Amygdala (tissue), 56 donors: ENCODE results near the gene ASPHD1.
"Not testable (repeated sequence)": the region's sequence is repeated elsewhere in the genome, so short reads cannot be mapped to it uniquely, and the experiment has no call there.

Experiments used
- DNase-seq, 56 donors: peaks; one replicate each; lab custom pipeline; 2025; lab: John Stamatoyannopoulos, UW

Gene ASPHD1, protein sequence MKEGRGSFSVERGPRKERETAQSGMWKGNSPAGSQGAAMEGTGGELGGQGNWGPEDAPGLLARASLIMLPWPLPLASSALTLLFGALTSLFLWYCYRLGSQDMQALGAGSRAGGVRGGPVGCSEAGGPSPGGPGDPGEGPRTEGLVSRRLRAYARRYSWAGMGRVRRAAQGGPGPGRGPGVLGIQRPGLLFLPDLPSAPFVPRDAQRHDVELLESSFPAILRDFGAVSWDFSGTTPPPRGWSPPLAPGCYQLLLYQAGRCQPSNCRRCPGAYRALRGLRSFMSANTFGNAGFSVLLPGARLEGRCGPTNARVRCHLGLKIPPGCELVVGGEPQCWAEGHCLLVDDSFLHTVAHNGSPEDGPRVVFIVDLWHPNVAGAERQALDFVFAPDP

DNA sequence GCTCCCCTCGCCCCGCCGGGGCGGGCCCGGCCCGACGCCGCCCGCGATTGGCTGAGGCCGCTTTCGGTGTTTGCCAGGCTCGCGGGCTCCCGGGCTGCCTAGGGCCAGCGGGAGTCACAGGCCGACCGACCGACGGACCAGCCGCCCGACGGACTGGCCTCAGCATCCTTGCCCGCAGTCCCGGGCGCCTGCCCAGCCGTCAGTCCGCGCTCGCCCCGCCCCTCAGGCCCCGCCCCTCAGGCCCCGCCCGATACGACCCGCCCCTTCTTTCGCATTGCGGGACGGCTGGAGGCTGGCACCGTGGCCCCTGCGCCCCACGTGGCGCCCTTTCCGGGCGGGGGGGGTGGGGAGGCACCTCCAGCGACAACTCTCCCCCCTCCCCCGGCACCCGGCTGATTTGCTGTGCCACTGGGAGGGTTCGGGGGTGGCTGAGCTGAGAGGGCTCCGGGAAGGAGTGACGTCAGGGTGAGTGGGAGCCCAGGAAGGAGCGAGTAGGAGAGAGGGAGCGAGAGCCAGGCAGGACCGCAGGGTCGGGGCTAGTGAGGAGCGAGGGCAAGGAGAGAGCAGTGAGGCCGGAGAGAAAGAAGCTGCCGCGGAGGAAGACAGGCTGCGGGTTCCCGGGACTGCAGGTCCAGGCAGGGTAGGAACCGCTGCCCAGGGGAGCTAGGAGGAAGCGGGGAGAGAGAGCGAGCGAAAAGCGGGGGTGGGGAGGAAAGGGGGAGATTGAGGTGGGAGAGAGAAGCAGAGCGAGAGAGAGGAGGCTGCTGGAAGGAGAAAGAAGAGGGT, at the start of gene ASPHD1:
ASPHD1 (plus strand) TSS at position 387 of the 786 bp plus-strand sequence. CDS start 484 bp downstream, outside the sequence.
- peak; percentile 23 to 100 (median 84) for DNase-seq

DNA sequence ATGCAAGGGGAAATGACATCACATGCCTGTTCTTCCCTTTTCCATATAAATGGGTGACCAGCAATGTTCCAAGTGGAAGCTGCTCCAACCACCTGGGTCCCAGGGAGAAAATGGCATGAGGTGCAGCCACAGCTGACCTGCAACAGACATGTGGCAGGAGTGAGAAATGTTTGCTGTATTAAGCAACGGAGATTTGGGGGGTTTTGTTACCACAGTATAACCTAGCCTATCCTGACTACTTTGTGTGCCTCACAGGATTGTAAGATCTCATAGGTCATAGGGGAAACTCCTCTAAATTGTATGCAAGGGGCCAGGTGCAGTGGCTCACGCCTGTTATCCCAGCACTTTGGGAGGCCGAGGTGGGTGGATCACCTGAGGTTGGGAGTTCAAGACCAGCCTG, 49.3 kb upstream of the ASPHD1 start:
- no peak for DNase-seq

DNA sequence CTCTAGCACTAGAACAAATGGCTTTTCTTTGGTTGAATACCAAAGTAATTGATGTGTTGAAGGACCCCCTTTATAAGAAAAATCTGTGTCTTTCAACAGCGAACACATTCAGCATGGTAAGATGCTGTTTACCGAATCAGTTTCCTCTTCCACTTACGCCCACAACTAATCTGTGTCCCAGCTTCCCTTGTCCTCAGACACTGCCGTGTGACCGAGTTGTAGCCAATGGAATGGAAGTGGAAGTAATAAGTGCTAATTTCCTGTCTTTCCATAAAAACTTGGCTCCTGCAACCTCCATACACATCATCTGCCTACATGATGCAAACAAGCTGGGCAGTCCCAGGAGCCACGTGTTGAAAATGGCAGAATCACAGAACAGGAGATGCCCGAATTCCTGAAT, 47.6 kb upstream of the ASPHD1 start:
- peak in 24 of 56 donors; percentile 7 to 58 (median 30) for DNase-seq

DNA sequence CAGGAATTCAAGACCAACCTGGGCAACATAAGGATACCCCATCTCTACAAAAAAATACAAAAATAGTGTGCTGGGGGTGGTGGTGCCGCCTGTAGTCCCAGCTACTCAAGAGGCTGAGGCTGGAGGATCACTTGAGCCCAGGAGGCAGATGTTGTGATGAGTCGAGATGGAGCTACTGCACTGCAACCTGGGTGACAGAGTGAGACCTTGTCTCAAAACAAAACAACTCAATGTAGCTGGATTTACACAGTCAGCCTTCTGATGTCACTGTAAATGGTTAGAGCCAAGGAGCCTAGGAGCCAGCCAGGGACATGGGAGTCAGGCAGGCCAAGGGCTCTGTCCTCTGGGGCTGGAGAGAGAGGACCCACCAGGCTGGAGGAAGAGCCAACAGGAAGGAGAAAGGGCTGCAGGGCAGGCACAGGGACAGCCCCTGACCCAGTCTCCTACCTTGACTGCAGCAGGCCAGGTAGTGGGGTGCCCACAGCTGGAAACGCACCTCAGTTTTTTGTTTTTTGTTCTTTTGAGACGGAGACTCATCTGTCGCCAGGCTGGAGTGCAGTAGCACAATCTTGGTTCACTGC, 45.7 kb upstream of the ASPHD1 start:
- no peak for DNase-seq

DNA sequence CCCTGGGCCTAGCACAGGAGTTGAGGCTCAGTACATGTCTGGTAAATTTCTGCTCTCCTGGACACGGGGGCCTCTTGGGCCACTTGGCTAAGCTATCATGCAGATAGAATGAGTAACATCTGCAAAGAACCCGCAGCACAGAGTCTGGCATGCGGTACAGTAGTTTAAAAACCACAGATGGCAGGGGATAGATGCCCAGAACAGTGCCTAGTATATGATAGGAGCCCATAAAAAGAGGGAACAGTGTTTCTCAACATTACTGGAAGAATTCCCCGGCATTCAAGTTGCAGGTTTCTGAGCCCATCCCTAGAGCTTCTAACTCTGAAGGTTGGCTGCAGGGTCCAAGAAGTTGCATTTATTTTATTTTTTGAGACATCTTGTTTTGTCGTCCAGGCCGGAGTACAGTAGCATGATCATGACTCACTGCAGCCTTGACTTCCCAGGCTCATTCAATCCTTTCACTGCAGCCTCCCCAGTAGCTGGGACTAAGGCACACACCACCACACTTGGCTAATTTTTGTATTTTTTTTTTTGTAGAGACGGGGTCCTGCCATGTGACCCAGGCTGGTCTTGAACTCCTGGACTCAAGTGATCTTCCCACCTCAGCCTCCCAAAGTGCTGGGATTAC, 43.0 kb upstream of the ASPHD1 start:
- no peak for DNase-seq

DNA sequence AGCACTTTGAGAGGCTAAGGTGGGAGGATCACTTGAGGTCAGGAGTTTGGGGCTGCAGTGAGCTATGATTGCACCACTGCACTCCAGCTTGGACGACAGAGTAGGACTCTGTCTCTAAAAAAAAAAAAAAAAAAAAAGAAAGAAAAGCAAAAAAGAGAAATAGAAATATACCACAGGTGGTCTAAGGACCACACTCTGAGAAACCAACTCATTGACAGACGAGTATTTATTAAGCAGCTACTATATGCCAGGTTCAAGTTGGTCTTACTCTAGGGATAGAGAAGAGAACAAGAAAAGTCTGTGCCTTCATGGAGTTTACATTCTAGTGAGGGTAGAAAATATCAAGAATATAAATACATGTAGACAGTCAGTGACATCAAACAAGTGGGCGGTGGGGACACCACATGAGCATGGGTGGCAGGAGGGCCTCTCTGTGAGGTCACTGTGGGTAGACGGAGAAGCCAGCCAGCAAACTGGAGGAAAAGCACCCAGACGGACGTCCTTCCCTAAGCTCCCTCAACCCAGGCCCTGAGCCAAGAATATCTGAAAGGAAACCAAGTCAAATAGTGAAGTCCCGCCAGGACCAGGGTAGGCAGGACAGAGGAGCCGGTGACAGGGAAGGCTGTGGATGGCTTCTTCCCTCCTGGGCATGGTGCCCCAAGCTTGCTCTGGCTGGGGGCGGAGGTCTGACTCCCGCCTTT, 42.0 kb upstream of the ASPHD1 start:
- peak in 4 of 56 donors; percentile 19 to 41 (median 28) for DNase-seq

DNA sequence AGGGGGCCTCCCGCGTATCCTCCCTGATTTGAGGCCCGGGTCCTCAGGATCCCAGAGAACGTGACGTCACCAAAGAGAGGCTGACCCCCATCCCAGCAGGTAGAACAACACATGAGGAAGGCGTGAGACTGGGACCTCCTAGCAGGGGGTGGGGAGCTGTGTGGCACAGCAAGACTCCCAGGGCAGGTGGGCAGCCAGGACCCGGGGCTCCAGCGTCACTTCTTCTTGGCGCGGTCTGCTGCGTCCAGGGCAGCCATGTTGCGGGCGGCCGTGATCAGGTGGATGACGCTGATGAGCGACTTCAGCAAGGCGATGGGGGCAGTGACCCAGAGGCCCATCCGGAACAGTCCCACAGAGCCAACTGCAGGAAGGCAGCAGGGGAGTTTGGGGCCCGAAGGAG, 41.3 kb upstream of the ASPHD1 start:
- DNase-seq, result no peak

DNA sequence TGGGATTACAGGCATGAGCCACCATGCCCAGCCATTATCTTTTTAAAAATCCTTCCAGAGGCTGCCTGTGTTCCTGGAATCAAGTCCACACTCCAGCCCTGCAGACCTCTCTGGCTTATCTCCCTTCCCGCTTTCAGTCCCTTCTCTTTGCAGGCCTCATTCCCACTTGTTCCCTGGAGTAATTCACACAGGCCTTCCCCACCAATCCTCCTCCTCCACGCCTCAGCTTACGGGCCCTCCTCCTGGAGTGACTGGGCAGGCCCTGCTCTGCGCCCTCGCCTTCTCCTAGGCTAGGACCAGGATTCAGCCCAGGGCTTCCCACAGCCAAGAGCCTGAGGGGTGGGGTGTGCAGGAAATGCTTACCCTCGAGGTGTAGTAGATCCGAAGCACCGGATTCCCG, 40.1 kb upstream of the ASPHD1 start:
- DNase-seq, result no peak

DNA sequence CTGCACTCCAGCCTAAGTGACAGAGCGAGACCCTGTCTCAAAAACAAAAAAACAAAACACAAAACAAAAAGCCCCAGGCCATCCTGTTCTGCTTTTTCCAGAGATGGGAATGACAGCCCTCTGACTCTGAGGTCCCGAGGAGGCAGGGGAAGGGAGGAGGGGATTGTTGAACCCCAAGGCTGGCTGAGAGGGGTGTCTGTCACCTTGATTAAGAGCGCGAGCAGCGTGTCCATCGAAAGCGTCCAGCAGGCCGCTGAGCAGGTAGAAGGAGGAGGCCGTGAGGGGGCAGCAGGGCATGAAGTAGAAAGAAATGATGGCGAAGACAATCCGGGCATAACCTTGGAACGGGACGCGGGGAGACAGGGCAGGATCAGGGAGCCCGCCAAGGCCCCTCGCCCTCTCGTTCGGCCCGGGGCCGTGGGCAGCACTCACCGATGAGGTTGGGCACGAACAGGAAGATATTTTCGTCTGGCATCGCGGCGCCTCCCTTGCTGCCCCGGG, 37.9 kb upstream of the ASPHD1 start:
- peak in 14 of 56 donors; percentile 4 to 60 (median 32) for DNase-seq

DNA sequence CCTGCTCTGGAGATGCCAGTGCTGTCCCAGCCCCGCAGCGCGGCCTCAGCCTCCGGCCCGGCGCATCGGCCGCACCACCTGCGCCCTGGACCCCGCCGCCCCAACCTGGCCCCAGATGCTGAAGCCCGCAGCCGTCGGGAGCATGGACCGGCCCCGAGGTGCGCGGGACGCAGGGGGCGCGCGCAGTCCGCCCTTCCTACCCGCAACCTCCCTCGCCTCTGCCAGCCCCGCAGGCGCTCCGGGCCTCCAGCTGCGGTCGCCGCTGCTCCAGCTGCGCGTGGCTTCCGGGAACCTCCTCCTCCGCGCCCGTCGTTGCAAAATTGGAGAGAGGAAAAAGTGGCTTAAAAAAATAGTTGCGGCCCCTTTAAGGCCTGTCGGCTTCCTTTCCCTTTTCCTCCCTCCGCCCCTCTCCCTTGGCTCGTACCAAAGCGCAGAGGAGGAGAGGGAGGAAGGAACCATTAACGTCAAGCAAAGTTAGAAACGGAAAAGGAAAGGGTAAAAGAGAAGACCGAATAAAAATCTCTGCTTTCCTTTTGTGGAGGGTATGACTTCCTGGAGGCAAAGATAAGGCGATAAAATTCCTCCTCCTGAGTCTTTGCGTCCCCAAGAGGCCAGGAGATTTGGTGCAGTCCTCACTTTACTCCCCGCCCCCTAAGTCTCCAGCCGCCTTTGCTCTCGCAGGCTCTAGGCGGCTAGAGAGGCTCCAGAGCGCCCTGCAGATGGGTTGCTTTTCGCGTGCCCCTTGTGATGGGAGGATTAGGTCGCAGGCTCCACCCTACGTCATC, 37.2 kb upstream of the ASPHD1 start, which contains the start of gene CDIPT:
CDIPT (minus strand) TSS at position 343 of the 785 bp plus-strand sequence. CDS start 369 bp downstream, outside the sequence.
- DNase-seq, result peak; percentile 22 to 99 (median 90)

DNA sequence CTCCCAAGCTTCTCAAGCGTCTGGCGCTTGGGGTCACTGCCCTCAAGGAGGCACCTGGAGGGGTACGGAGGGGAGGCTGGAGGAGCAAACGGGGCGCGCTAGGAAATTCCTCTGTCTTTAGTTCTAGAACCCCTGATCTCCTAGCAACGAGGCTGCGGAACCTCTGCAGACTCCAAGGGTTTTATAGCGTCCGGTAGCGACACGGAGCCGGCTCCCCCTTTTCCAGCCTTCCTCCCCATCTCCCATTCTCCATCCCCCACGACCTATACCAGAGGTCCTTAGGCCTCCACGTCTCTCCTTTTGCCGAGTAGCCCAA, 36.7 kb upstream of the ASPHD1 start:
- peak in 1 of 56 donors; percentile 57 for DNase-seq

DNA sequence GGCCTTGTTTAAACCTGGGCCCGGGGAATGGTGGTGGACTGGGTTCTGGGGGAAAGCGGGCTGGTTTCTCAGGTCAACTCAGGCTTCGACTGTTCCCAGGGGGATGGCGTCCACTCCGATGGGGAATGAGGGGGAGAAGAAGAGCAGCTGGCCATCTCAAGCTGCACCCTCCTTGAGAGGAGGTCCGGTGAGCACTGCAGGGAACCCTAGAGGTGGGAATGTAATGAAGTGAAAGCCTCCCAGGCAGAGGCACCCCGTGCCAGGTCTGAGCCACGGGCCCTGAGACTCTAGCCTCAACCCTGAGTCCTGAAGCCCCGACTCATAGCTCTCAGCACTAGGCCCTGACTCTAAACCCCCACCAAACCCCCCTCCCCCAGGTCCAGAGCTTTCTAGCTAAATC, 36.1 kb upstream of the ASPHD1 start:
- no peak for DNase-seq

DNA sequence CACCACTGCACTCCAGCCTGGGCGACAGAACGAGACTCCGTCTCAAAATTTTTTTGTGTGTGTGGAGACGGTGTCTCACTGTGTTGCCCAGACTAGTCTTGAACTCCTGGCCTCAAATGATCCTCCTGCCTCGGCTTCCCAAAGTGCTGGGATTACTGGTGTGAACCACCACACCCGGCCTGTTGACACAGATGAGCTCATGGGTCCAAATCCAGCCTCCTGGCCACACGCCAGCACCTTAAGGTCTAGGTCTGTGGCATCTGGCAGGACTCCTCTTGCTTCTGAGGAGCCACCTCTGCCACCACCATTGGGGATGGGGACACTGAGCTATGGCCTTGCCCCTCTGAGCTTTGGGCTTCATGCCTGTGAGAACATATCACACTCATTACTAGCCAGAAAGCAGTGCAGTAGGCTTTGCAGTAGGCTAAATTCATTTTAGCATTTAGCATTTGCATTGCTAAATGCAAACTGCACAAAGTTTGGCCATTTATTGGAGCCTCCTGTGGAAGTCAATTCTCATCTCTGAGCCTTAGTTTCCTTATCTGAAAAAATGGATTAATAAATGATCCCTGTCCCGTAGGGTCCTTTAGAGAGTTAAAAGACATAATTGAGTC, 31.8 kb upstream of the ASPHD1 start:
- DNase-seq, result peak in 1 of 56 donors; percentile 47

DNA sequence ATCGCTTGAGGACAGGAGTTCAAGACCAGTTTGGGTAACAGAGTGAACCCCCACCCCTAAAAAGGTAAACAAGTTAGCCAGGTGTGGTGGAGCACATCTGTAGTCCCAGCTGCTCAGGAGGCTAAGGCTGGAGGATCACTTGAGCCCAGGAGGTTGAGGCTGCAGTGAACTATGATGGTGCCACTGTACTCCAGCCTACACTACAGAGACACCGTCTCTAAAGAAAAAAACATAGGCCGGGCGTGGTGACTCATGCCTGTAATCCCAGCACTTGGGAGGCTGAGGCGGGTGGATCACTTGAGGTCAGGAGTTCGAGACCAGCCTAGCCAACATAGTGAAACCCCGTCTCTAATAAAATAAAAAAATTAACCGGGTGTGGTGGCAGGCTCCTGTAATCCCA, 31.2 kb upstream of the ASPHD1 start:
- DNase-seq, result not testable (repeated sequence)

DNA sequence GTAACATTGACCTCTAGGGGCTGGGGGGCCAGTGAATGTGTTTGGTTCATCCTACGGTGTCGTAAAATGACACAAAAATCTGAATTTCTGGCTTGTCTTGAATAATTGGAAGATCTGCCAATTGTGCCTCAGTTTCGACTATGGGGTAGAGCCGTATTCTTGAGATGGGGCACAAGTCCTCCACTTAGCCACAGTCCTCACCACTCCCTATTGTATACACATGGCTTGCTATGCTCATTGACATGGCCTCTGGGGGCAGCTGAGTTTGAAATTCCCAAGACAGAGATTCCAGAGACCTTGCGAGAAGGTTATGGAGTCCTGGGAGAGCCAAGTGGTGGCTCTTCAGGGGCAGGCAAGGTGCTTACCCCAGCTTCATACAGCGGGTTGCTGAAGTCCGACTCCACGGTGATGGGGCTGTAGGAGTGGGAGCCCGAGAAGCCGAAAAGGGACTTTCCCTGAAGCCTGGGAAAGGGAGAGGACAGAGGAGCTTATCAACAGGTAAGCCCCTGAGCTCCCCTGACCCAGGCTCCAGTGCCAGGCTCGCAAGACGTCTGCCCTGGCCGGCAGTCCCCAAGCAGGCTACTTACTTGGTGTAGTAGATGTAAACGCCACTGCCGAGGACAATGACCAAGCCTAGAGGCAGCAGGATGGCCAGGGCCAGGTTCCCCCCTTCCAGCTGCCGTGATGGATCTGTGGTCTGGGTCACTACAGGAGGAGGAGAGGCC, 28.3 kb upstream of the ASPHD1 start:
- no peak for DNase-seq

DNA sequence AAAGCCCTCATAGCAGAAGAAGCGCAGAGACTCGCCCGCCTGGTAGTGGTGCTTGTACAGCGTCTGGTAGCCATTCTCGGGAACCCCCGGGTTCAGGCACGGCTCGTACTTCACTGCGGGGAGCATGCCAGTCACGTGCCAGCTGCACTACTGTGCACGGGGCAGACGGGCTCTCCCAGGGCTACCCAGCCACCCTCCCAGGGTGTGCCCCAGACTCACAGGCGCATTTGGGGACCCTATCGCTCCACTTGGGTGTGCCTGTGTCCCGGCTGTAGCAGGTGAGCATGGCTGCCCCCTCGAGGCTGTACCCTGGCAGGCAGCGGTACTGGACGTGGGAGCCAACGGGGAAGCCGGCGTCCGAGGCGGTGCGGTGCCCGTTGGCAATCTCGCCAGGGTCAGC, 27.0 kb upstream of the ASPHD1 start:
- no peak for DNase-seq

DNA sequence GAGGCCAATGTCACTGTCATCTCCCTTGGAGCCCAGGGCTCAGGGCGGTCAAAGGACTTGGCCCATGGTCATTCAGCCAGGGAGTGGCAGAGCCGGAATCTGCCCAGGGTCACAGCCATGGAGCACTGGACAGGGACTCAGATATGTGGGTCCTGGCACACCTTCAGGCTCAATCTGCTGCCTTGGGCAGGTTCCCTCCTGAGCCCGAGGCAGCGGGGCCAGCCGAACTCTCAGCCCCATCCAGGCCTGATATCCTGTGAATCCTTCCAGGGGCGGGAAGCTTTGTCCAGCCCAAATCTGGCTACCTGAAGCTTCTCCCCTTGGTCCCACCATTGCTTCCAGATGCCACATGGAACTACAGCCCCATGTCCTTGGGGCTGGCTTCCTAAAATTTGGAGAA, 25.1 kb upstream of the ASPHD1 start:
- no peak for DNase-seq

DNA sequence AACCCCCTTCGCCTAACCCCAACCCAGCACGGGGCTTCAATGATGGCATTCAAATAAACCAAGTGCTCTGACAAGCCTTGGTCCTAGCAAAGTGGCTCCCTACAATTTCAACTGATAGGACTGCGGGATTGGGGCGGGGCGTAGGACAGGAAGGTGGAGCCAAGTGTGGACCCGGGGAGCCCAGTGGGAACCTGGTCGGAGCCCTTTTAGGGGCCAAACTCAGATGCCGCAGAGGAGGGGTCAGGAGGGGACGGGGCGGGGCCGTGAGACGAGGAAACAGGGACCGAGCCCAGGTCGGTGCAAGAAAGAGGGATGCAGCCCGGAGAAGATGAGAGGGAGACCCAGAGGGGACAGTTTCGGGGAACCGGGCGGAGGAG, 24.1 kb upstream of the ASPHD1 start:
- DNase-seq, result no peak
